ENCODE measurements around the gene MAMDC2. TPM values are rescaled to one million over a fixed set of nuclear protein-coding genes. Genes with fewer than 3 reads are reported as not detected.

MAMDC2 gene
- total RNA-seq, 2 experiments from 2014 or later = not detected

DNA sequence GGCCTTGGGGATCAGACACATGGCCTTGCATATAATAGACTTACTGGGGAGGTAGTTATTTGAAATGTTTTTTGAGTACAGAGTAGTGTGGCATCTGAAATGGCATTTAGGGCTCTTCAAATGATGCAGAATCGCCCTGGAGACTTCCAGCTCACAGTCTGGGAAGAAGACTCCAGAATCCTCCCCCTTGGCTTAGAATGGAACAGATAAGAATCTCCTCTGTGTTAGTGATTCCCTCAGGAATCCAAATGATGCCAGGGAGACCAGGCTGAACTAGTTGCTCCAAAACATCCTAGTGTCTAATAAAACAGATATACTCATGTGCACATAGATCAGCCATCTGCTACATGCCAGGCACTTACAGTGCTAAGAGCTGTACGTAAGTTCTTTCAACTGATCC is 176.6 kb downstream of the MAMDC2 start:
- Mint-ChIP-seq H3K36me3 (ENCODE audit: low read depth) (peaks cover 2% of the 10 kb centered on the region), H3K27ac (no peak overlapping the region), H3K4me1 (ENCODE audit: low read depth) (no peaks in the 10 kb centered on the region), H3K27me3 (no peaks in the 10 kb centered on the region), H3K9me3 (no peaks in the 10 kb centered on the region), H3K4me3 (no peak overlapping the region)
- ChIA-PET CTCF (interaction anchor here (0.8 kb wide), 1 partner anchor 48 kb away, joined by 3 read pairs; no protein-coding TSS in a partner anchor), POLR2A (no interaction called here)
- DNase-seq = no peak
- ATAC-seq = no peak
- intact Hi-C loops (cut with micrococcal nuclease) = no loop called here
- TF ChIP-seq, protein P1, sequence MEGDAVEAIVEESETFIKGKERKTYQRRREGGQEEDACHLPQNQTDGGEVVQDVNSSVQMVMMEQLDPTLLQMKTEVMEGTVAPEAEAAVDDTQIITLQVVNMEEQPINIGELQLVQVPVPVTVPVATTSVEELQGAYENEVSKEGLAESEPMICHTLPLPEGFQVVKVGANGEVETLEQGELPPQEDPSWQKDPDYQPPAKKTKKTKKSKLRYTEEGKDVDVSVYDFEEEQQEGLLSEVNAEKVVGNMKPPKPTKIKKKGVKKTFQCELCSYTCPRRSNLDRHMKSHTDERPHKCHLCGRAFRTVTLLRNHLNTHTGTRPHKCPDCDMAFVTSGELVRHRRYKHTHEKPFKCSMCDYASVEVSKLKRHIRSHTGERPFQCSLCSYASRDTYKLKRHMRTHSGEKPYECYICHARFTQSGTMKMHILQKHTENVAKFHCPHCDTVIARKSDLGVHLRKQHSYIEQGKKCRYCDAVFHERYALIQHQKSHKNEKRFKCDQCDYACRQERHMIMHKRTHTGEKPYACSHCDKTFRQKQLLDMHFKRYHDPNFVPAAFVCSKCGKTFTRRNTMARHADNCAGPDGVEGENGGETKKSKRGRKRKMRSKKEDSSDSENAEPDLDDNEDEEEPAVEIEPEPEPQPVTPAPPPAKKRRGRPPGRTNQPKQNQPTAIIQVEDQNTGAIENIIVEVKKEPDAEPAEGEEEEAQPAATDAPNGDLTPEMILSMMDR (IDR thresholded peaks at IDR 0.05) = no peak

- Mint-ChIP-seq H3K4me3 (no peak overlapping the region), H3K27me3 (no peaks in the 10 kb centered on the region), H3K36me3 (ENCODE audit: low read depth) (no peaks in the 10 kb centered on the region), H3K9me3 (no peaks in the 10 kb centered on the region), H3K27ac (no peak overlapping the region), H3K4me1 (ENCODE audit: low read depth) (no peaks in the 10 kb centered on the region)
- POLR2A ChIA-PET = no interaction called here
- CTCF ChIA-PET = interaction anchor here (1.3 kb wide), 1 partner anchor 251 kb away, joined by 3 read pairs; no protein-coding TSS in a partner anchor
- intact Hi-C loops (cut with micrococcal nuclease) = no loop called here
- TF ChIP-seq, protein P1 (IDR thresholded peaks at IDR 0.05) = no peak
- DNase-seq (no peak), ATAC-seq (no peak)
These were observed 178.7 kb downstream of the MAMDC2 start for GRCh38 chr9:70222354-70222753.

DNA sequence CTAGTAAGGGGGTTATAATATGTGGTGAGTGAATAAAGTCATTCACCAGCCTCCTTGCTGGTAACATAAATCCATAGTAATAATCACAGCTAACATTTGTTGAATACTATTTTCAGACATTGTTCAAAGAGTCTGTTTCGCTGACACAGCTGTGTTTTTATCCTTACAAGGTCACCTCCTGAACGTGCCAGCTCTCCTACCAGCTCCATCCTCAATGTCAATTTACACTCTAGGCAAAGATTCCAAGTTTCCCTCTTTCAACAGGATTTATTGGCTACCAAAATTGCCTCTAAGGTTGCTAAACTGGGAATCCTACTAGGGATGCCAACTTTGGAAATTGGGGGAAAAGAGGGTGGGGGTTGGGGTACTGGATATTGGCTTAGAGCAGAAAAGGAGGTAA is 184.5 kb downstream of the MAMDC2 start:
- no peaks in the 10 kb centered on the region for H3K27me3 Mint-ChIP-seq
- CTCF ChIA-PET = no interaction called here
- no peak overlapping the region for H3K27ac Mint-ChIP-seq
- H3K4me1 Mint-ChIP-seq (ENCODE audit: low read depth) = no peaks in the 10 kb centered on the region
- no peak for ATAC-seq
- H3K9me3 Mint-ChIP-seq = no peaks in the 10 kb centered on the region
- H3K36me3 Mint-ChIP-seq (ENCODE audit: low read depth) = no peaks in the 10 kb centered on the region
- no peak overlapping the region for H3K4me3 Mint-ChIP-seq
- TF ChIP-seq, protein P1 (IDR thresholded peaks at IDR 0.05) = no peak
- DNase-seq = no peak
- POLR2A ChIA-PET = interaction anchor here (1.1 kb wide), 1 partner anchor 30 kb away, joined by 4 read pairs; no protein-coding TSS in a partner anchor
- intact Hi-C loops (cut with micrococcal nuclease) = no loop called here

DNA sequence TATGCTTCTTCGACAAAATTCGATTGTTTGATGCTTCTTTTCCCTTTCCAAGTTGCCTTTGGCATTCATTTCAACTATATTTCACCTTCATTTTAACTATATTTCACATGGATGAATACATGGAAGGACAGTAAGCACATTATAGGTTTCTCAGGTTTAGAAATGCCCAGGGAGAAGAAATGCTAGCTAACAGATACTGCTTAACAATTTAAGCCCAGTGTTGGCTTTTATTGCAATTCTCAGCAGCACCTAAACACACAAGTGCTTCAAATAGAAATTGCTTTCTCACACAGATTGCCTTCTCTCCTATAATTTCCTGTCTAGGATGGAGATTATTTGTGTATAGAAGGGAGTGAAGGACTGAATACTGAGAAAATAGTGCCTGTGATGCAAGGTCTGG is 185.0 kb downstream of the MAMDC2 start:
- TF ChIP-seq, protein P1 (IDR thresholded peaks at IDR 0.05) = no peak
- peaks cover under 1% of the 10 kb centered on the region for H3K36me3 Mint-ChIP-seq (ENCODE audit: low read depth)

DNA sequence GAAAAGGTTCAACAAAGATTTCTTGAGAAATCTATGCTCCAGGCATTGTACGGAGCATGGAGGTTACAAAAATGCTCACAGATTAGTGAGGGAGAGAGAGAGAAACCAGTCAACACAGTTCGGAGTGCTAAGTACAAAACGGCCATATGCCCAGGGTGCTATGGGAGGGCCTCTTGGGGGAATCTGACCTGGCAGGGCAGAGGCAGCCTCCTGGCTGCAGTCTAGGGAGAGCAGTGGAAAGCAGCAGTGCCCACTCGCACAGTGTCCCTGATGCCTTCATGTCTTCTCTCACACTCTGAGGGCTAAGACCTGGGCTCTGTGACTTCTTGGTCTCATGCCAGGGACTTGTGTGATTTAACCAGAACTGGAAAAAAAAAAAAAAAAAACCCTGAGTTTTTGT is 185.4 kb downstream of the MAMDC2 start:
- Mint-ChIP-seq H3K9me3 (no peaks in the 10 kb centered on the region), H3K36me3 (ENCODE audit: low read depth) (peaks cover 2% of the 10 kb centered on the region), H3K4me3 (no peak overlapping the region), H3K27me3 (no peaks in the 10 kb centered on the region), H3K4me1 (ENCODE audit: low read depth) (no peaks in the 10 kb centered on the region), H3K27ac (no peak overlapping the region)
- CTCF ChIA-PET = no interaction called here
- DNase-seq (no peak), ATAC-seq (no peak)
- intact Hi-C loops (cut with micrococcal nuclease) = no loop called here
- POLR2A ChIA-PET = interaction anchor here (1.1 kb wide), 1 partner anchor 29 kb away, joined by 4 read pairs; no protein-coding TSS in a partner anchor
- TF ChIP-seq, protein P1 (IDR thresholded peaks at IDR 0.05) = no peak

More for the DNA sequence above, 185.0 kb downstream of the MAMDC2 start:
- intact Hi-C loops (cut with micrococcal nuclease) = no loop called here
- Mint-ChIP-seq H3K27ac (no peak overlapping the region), H3K4me3 (no peak overlapping the region), H3K4me1 (ENCODE audit: low read depth) (no peaks in the 10 kb centered on the region), H3K27me3 (no peaks in the 10 kb centered on the region), H3K9me3 (no peaks in the 10 kb centered on the region)
- DNase-seq = no peak
- ChIA-PET CTCF (no interaction called here), POLR2A (interaction anchor here (1.1 kb wide), 1 partner anchor 29 kb away, joined by 4 read pairs; no protein-coding TSS in a partner anchor)
- no peak for ATAC-seq

Data from activated CD8-positive, alpha-beta T cell treated with anti-CD3 and anti-CD28 coated beads for 36 hours (primary cell).